GM20000 (cell line): Measurements from ENCODE around the gene GARNL3.

ENCODE experiments used
- DNase-seq: peaks from one replicate; pipeline ENCODE4 v3.0.0; 2012; ENCODE audit warnings: low spot score
- CTCF ChIP-seq: IDR thresholded peaks from 2 replicates; pipeline ENCODE4 v1.5.1; 2012; ENCODE audit warnings: mild to moderate bottlenecking, control low read depth; ENCODE audit errors: extremely low read depth, missing control alignments

GARNL3 gene

GRCh38 chr9:127399736-127400269 lies 135.2 kb downstream of the GARNL3 start:
- DNase-seq = no peak
- TF ChIP-seq CTCF = no peak

- no peak for DNase-seq
- TF ChIP-seq CTCF = no peak
Observed at GRCh38 chr9:127402401-127403090, 138.0 kb downstream of the GARNL3 start.

- no peak for TF ChIP-seq CTCF
- DNase-seq = no peak
Observed at GRCh38 chr9:127403507-127404192, 139.1 kb downstream of the GARNL3 start.

GRCh38 chr9:127404631-127405030 lies 140.1 kb downstream of the GARNL3 start:
- TF ChIP-seq CTCF = no peak

GRCh38 chr9:127405344-127406125 lies 141.0 kb downstream of the GARNL3 start:
- DNase-seq = no peak

More at GRCh38 chr9:127404631-127405030, 140.1 kb downstream of the GARNL3 start:
- DNase-seq = no peak

GRCh38 chr9:127406799-127407491 lies 142.4 kb downstream of the GARNL3 start:
- no peak for TF ChIP-seq CTCF
- DNase-seq = no peak

More at GRCh38 chr9:127405344-127406125, 141.0 kb downstream of the GARNL3 start:
- TF ChIP-seq CTCF = no peak
